AG10803 (cell line): ENCODE measurements around the gene PRDM12.
"Not testable (repeated sequence)": the region's sequence is repeated elsewhere in the genome, so short reads cannot be mapped to it uniquely, and the experiment has no call there.

Experiments
- DNase-seq: peaks from one replicate; pipeline ENCODE4 v3.0.0; 2010; ENCODE audit warnings: low read depth
- H3K4me3 ChIP-seq: 2 replicates; pipeline ENCODE4 v1.5.1; 2011; ENCODE audit warnings: mild to moderate bottlenecking, low read length, control low read depth
- TF ChIP-seq, protein P1 (sequence below): conservative IDR thresholded peaks from 2 replicates; pipeline ENCODE4 v1.5.1; 2011; ENCODE audit warnings: mild to moderate bottlenecking, low read length, control low read depth, inconsistent platforms

The PRDM12 gene

DNA sequence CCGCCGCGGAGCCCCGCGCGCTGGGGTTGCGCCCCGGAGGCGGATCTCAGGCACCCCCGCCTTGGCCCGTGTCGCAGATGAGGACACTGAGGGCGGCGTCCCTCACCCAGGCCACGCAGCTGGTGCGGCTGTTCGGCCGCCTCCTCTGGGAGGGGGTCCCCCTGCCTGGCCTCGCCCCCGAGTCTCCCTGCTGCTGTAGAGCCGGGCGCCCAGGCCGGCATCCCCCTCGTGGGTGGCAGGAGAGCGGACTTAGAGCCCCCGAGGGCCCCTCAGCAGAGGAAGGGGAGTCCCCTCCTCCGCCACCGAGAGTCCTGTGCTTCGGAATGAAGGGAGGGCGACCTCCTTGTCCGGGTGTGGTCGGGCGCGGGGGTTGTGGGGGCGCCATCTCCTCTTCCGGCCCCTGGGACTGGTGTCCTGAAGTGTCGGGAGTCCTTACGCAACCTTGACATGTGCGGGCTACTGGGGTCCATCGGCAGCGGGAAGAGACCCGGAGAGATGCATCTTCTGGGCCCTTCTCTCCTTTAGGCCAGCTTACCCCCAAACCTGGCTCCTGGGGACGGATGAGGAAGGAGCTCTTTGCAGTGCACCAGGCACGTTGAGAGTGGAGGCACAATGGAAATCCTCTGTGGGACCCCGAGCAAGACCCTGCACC, 17.5 kb downstream of the PRDM12 start:
- no peak for DNase-seq
- TF ChIP-seq, protein P1, sequence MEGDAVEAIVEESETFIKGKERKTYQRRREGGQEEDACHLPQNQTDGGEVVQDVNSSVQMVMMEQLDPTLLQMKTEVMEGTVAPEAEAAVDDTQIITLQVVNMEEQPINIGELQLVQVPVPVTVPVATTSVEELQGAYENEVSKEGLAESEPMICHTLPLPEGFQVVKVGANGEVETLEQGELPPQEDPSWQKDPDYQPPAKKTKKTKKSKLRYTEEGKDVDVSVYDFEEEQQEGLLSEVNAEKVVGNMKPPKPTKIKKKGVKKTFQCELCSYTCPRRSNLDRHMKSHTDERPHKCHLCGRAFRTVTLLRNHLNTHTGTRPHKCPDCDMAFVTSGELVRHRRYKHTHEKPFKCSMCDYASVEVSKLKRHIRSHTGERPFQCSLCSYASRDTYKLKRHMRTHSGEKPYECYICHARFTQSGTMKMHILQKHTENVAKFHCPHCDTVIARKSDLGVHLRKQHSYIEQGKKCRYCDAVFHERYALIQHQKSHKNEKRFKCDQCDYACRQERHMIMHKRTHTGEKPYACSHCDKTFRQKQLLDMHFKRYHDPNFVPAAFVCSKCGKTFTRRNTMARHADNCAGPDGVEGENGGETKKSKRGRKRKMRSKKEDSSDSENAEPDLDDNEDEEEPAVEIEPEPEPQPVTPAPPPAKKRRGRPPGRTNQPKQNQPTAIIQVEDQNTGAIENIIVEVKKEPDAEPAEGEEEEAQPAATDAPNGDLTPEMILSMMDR, result no peak
- H3K4me3 ChIP-seq, result peak overlapping the region; percentile 41

DNA sequence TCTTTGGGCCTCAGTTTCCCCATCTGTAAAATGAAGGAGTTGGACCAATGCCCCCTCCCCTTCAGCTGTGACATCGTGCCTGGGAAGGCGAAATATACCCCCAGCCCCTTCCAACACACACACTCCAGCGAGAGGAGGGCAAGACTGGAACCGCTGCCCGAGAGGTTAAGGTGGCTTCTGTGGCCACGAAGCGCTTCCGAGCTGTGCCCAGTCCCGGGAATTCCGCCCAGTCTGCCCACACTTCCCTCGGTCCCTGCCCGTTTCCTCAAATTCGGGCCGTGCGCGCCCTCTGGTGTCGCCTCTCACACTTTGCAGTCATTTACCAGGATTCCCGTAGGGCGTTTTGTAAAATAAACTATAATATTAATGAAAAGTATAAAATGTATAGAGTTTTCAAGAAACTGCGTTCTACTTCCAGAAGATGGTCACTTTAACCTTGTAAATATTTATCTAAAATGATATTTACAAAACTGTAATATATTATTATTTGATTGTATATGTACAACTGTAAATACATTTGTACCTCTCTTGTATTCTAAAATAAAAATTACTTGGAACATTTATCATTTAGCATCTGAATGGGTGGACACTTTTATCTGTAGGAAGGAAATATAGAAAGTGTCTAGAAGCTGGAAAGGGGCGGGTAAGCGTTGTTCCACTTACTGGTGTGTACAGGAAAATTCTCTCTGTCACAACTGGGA, 18.2 kb downstream of the PRDM12 start:
- peak; percentile 71 for DNase-seq
- TF ChIP-seq, protein P1, result peak; percentile 79
- H3K4me3 ChIP-seq, result peak overlapping the region; percentile 41

DNA sequence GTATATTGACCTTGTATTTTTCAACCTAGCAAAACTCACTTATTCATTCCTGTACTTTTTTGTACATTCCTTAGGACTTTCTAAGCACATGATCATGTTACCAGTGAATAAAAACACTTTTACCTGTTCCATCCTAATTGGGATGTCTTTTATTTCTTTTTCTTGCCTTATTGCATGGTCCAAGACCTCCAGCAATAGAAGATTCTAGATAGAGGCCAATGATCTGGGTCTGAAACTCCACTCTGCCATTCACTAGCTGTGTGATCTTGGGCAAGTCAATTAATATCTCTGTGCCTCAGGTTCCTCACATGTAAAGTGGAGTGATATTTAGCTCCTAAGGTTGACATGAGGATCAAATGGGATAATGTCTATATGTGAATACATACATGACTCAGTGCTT, 20.7 kb downstream of the PRDM12 start:
- no peak for DNase-seq
- TF ChIP-seq, protein P1, result no peak
- no peak overlapping the region for H3K4me3 ChIP-seq

DNA sequence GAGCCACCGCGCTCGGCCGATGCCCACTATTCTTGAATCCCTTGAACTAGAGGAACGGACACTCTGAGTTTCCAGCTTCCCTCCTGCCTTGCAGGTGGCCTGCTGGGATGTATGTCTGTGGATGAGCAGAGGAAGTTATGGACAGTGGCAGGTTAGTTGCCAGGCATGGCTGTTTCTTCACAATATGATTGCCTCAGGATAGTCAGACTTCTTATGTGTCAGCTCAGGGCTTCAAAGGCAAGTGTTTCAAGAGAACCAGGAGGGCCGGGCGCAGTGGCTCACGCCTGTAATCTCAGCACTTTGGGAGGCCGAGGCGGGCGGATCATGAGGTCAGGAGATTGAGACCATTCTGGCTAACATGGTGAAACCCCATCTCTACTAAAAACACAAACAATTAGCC, 21.6 kb downstream of the PRDM12 start:
- not testable (repeated sequence) for DNase-seq, H3K4me3 ChIP-seq

DNA sequence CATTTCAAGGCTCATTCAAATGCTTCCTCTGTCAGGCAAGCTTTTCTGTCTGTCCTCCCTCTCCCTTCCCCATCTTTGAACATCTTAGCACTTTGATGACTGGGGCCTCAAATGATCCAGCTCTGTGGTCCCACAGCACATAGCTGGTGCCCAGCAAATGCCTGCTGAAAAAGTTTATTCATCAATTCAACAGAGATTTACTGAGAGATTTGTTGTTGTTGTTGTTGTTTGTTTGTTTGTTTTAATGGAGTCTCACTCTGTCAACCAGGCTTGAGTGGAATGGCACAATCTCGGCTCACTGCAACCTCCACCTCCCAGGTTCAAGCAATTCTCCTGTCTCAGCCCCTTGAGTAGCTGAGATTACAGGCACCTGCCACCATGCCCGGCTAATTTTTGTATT, 23.2 kb downstream of the PRDM12 start:
- TF ChIP-seq, protein P1, result no peak
- no peak for DNase-seq
- no peak overlapping the region for H3K4me3 ChIP-seq

DNA sequence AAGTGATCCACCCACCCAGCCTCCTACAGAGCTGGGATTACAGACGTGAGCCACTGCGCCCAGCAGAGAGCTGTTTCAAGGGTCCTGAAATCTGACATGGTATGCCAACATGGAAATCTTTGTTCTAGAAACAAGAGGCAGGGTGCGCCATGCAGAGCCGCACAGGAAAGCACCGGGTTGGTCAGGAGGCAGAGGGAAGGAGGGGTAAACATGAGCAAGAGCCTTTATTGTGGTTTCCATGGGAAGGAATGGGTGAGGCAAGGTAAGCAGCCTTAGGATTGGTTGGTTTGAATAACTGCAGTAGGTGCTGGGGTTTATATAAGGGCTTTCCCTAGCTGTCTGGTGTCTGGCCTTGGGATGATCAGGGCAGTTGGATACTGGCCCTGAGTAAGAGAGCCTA, 23.7 kb downstream of the PRDM12 start:
- no peak overlapping the region for H3K4me3 ChIP-seq
- no peak for DNase-seq
- TF ChIP-seq, protein P1, result no peak

DNA sequence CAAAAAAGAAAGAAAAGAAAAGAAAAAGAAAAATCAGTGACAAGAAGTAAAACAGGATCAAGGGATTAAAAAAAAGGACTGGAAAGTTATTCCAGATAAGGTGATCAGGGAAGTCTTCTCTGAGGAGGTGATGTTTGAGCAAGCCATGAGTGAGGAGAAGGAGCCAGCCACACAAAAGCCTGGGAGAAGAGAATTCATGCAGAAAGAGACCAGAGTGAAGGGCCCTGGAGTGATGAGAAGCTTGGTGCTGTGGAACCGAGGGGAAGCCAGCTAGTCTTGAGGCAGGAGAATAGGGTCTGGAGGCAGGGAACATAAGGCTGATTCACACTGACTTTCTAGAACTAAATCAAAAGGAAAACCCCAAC, 25.2 kb downstream of the PRDM12 start:
- TF ChIP-seq, protein P1, result no peak
- no peak for DNase-seq
- peak overlapping the region; percentile 39 for H3K4me3 ChIP-seq
